Effector CD4-positive, alpha-beta T cell (primary cell): ENCODE results near the gene EIF4G3.

Source experiments
- DNase-seq: peaks from one replicate; pipeline ENCODE4 v3.0.0-alpha.2; 2020

EIF4G3 gene

DNA sequence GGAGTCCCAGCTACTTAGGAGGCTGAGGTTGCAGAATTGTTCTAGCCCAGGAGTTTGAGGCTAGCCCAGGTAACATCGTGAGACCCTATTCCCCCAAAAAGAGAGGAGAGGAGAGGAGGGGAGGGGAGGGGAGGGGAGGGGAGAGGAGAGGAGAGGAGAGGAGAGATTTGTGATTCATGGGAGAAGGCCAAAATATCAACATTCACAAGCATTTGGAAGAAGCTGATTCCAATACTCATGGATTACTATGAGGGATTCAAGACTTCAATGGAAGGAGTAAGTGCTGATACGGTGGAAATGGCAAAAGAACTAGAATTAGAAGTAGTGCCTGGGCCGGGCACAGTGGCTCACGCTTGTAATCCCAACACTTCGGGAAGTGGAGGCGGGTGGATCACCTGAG, 187.8 kb downstream of the EIF4G3 start:
- no peak for DNase-seq

DNA sequence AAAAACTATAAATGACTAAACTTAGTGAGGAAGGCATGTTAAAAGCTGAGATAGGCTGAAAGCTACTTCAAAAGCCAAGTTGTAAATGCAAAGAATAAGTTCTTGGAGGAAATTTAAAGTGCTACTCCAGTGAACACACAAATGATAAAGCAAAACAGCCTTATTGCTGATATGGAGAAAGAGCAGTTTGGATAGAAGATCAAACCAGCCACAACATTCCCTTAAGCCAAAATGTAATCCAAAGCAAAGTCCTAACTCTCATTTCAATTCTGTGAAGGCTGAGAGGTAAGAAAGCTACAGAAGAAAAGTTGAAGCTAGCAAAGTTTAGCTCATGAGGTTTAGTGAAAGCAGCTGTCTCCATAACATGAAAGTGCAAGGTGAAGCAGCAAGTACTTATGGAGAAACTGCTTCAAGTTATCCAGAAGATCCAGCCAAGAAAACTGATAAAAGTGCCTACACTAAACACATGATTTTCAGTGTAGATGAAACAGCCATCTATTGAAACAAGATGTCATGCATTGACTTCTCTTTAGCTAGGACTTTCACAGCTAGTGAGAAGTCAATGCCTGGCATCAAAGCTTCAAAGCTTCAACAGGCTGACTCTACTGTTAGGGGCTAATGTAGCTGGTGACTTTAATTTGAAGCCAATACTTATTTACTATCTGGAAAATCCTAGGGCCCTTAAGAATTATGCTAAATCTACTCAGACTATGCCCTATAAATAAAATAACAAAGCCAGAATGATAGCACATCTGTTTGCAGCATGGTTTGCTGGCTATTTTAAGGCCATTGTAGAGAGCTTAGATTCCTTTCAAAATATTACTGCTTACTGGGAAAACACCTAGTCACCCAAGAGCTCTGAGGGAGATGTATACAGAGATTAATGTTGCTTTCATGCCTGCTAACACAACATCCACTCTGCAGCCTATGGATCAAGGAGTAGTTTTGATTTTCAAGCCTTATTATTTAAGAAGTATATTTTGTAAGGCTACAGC, 188.6 kb downstream of the EIF4G3 start:
- DNase-seq: no peak

DNA sequence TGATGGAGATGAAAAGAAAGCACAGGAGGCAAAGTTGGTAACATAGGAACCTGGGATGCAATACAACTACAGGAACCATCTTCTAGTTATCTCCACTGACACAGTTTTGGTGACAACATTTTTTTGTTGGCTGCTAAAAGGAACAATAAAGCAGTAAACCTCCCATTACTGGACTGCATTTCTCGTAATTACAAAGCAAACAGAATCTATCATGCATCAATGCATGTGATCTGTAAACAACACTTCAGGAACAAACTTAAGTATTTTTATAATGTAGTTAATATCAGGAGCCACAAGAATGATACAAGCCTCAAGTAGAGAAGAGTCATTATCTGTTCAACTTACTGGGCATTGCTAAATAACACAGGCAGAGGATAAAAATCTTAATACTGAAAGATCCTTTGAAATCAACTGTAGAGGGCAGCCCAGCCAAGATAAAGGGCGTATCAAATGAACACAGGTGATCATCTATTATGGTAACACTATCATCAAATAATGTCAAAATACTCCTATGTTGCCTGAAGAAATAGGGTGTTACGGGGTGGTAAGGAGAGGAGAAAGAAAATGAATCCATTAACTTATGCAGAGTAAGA, 193.3 kb downstream of the EIF4G3 start:
- DNase-seq: no peak

DNA sequence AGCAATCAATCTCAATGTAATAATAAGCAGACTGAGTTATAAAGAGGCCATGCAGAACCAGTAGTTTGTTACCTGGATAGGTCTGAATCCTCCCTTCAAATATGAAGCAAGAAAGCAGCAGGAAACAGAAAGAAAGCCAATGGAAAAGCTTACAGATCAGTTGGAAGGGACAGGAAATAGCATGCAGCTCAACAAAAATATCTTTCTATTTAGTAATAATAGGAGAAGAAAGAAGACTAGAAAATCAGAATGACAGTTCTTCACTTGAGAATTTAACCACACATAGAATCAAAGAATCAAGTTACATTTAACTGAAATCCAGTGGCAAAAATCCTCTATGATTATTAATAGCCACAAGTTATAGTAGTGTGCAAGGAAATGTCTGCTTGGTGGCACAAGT, 194.4 kb downstream of the EIF4G3 start:
- DNase-seq: no peak

DNA sequence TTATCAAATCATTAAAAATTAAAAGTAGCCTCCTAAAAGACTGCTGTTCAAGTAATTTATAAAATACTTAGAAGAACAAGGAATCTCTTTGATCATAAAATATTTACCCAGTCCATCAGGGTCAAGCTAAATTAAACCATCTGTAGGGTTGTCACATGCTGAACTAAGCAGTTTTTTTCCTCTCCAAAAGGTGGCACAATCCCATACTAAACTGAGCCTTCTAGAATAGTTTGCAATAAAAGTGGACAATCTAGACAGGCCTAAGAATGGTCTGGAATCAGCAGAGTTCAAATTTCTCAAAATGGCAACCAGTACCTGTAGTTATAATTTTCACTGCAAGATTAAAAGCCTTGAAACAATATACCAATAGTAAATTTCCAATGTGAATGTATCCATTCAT, 194.8 kb downstream of the EIF4G3 start:
- no peak for DNase-seq

DNA sequence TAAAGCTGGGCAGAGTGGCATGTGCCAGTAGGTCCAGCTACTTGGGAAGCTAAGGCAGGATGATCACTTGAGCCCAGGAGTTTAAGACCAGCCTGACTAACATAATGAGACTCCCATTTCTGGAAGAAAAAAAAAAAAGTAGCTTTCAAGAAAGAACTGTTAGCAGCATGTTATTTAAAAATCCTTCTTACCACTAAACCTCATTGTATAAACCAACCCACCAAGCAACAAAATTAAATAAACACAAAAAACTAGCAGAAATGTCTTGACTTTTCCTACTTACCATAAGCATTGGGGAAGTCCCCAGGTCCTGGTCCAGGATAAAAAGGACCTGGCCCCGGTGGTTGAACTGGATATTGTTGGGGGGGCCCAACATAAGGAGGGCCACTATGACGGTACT, 196.6 kb downstream of the EIF4G3 start:
- no peak for DNase-seq

DNA sequence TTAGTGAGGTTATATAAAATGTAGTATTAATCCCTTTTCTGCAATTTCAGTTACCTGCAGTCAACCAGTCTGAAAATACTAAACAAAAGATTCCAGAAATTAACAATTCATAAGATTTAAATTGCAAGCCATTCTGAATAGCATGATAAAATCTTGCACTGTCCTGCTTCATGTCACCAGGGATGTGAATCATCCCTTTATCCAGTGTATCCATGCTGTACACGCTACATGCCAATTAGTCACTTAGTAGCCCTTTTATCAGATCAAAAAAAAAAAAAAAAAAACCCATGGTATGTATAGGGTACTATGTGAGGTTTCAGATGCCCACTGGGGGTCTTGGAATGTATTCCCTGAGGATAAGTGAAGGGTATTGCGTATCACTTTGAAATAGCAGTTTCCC, 198.3 kb downstream of the EIF4G3 start:
- DNase-seq: no peak

DNA sequence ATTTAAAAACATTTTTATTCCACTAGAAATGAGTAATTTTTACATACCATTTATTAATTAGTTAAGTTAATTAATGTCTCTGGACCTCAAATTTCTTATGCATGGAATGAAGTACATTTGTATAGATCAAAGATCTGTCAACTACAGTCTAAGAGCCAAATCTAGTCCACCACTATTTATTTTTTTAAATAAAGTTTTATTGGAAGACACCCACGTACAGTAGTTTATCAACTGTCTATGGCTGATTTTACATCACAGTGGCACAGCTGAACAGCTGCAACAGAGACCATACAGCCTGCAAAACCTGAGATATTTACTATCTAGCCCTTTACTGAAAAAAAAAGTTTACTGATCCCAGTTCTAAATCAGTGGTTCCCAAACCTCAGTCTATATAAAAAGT, 201.0 kb downstream of the EIF4G3 start:
- DNase-seq: no peak

DNA sequence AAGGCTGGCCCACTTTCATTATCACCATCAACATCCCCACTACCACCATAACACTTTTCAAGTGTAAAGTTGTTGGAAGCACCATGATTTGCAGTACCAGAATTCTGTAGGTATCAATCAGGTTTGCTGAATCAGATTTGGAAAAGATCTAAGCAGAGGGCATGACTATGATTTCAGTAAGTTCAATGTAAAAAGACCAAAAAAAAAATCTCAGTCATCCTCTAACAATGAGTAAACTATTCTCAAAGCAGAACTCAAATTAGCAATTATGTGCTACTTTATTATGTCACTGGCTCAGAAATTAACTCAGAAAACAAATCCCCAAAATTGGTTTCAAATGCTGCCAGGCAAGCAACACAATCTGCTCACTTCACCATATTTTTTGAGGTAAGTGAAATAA, 201.7 kb downstream of the EIF4G3 start:
- no peak for DNase-seq

DNA sequence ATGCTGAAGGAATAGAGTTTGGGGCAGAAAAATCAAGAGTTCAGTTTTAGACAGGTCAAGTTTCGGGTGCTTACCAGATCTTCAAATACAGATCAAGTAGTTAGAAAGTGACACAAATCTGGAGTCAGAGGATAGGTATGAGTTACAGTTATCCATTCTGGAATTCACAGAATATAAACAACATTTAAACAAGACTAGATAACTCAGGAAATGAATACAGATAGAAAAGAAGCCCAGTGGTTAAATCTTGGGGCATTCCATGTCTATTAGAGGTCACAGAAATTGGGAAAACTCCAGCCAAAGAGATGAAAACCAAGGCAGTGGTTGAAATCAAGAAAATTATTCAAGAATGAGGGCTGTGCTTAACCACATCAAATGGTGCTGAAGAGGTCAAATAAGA, 202.6 kb downstream of the EIF4G3 start:
- DNase-seq: no peak

DNA sequence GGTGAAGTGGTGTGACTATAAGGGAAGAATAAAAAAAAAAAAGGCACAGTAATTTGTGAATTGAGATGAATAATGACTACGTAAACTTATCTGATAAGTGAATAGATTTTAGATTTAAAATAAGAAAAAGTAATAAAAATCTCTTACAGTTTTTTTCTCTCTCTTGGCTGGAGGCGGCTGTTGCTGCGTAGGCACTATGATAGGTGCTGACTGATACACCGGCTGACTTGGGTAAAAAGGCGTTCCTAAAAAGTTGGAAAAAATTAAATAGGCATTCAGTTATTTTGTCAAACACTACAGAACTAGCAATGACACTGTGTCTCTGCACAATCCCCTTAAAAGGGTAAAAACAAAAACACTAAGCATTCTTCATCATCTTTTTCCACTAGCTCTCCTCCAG, 203.8 kb downstream of the EIF4G3 start:
- DNase-seq: no peak

DNA sequence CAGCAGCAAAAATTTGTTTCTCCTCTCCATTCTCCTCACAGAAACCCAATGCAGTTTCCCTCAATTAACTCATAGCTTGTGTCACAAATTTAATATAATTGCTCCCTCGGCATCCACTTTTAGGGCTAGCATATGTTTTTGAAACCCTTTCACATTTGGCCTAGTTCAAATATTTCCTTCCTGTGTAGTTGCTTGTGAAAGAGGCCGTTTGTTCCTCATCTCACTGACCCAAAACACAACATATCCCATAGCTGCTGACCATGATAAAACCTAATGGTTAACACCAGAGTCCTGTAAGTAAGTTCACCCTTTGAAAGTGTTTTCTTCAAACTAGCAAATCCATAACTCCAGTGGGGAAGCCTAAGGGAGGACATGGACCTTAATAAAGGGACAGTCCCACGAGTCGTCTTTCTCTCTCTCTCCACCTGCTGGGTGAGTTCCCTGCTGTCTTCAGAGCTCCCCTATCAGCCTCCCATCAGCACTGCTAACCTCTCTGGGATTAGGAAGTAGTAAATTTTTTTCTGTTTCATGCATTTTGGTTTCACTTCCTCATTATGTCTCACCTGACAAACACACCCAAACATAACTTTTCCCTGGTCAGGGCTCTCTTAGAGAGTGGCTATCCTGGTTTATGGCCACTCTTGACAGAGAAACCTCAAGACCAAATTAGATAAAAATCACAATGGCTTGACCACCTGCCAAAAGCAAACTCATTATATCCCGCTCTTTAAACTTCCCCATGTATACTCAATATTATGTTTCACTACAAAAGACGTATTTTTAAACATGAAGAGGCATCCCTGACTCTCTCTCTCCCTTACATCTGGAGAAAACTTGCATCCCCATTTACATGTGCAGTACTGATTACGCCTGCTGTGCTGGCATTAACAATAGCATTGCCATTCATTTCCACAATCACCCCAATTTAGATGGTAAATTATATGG, 211.9 kb downstream of the EIF4G3 start:
- DNase-seq: no peak

DNA sequence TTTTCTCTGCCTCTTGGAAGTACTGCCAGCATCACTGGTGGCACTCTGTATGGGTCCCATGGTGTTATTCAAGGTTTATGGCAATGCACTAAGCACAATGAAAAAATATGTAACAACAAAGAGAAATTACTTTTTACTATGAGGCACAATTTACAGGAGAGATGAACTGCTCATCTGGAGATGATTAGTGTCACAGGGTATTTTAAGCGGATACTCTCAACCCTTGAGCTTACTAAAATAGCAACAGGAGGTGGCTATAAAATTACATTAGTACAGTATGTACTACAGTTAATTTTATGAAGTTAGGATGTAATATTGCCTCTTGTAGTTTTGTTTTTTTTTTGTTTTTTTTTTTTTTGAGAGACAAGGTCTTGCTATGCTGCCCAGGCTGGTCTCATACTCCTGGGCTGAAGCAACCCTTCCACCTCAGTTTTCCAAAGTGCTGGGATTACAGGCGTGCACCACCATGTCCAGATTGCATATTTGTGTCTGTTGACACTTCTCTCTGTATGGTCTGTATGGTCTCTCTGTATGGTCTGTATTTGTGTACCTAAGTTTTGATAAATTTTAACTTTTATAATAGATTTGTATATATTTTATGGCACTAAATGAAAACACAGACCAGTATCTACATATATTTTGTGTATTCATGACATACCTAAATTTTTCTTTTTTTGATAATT, 214.0 kb downstream of the EIF4G3 start:
- no peak for DNase-seq

DNA sequence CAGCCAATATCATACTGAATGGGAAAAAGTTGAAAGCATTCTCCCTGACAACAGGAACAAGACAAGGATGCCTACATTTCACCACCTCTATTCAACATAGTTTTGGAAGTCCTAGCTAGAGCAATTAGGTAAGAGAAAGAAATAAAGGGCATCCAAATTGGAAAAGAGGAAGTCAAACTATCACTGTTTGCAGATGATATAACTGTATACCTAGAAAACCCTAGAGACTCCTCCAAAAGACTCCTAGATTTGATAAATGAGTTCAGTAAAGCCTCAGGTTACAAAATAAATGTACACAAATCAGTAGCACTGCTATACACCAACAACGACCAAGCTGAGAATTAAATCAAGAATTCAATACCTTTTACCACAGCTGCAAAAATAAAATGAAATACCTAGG, 218.3 kb downstream of the EIF4G3 start:
- no peak for DNase-seq

DNA sequence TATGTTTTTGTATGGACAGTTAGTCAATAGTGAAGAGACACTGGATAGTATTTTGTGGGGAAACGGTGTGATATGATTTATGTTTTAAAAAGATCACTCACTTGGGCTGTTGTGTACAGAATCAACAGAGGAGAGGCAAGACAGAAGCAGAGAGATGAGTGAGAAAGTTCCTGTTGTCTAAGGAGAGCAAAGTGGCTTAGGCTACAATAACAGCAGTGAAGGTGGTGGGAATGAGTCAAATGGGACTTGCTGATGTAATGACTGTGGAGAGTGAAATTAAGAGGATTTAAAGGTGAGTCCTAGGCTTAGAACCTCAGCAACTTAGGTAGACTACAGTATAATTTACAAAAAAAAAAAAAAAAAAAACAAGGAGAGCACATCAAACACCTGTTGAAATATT, 220.4 kb downstream of the EIF4G3 start:
- no peak for DNase-seq

DNA sequence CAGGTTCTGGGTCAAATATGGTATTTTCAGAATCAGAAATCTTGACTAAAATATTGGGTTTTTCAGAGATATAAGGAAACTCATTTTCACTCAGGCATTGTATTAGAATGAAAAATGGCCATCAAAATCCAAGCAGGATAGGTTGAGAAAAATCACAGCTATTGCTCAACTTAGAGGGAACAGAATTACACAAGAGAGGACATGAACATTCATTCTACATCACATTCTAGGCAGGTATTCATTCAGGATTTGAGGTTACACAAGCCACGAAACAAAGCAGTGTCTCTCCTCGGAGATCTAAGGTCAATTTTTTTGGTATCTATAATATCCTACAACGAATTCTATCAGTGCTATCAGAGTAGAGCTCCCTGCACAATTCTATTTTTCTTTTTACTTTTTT, 226.0 kb downstream of the EIF4G3 start:
- no peak for DNase-seq

DNA sequence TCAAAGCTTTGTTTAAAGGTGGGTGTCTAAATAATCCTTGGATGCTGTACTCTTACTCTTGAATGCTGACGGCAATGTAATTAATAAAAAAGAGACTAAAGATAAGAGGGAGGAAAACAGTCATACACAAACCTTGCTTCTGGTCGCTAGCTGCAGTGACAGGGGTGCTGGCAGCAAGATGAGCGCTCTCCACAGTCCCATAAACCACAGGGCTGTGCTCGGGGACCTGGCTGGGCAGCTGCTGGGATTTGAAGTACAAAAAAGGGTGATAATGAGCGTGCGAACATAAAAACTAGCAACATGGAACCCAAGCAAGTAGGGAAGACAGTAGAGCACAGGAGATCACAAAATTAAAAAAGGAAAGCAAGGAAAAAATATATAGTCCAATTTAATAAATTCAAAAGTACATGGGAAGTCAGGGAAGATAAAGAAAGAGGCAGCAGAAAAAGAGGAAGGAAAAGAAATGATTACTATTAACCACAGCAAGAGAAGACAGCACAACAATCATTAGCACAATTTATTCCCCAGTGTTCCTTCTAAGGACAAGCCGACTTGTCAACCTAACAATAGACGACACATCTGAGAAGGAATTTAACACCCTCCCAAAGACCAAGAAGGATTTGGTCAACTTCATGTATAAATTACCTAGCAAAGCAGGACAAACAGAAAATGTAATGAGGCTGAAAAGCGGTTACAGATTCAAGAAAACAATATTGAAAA, 226.7 kb downstream of the EIF4G3 start:
- no peak for DNase-seq

DNA sequence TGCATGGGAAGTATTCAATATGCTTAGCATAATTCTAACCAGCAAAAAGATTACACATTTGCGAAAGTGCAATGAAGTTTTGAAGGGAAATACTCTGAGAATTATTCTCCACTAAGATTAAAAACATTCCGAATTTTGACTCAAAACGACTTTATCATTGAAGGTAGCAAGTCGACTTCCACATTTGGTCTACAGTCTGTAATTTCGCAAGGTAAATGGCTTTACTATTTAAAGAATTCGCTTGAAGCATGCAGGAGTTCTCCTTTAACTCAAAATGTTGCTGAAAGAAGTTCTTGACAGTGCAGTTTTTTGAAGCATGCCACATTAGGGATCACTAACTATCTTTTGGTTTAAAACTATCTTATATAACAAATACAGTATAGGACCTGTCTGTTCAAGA, 228.6 kb downstream of the EIF4G3 start:
- no peak for DNase-seq

DNA sequence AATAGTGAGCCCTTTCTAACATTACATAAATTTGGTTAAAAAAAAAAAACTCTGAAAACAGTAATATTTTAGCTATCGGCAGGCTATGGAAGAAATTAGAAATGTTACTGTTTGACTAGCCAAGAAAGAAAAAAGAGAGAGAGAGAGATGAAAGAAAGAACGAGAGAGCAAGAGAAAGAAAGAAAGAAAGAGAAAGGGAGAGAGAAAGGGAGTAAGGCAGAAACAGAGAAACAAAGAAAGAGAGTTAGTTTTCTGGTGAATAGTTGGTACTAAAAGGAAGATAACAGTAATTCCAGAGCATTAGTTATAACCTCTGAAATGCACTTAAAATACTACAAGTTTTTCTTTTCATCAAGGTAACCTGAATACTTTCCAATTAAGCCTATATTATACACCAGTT, 229.3 kb downstream of the EIF4G3 start:
- no peak for DNase-seq

DNA sequence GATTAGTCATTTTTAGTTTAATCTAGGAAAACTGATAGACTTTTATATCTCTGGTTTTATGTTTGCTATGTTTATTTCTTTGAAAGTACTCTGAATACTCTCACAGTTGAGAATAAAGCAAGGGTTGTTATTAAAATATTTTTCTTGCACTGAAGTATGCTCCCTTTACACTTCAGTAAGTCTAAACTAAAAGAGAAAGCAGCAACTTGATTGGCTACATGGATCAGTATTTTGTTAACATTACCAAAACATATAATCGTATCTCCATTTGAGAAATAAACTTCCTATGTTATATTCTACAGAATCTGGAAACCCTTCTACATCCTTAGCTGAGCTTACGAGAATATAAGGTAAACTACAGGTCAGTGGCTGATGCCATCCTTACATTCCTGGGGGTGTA, 240.1 kb downstream of the EIF4G3 start:
- no peak for DNase-seq

DNA sequence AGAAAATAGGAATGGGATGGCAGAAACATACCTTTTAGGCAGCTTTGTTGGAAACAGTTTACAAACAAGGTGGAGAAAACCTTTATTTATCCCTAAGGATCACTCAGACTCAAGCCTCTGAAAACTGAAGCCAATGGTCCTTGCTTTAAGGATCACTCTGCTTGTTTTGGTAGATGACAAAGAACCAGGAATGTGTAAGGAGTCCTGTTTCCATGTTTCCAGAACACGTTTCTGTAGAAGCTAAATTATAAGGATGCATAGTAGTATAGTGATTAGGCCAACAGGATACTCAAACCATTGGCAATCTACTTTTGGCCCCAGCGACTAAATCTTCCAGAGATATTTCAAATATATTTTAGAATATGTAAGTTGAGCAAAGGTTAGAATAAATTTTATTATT, 240.5 kb downstream of the EIF4G3 start:
- no peak for DNase-seq

DNA sequence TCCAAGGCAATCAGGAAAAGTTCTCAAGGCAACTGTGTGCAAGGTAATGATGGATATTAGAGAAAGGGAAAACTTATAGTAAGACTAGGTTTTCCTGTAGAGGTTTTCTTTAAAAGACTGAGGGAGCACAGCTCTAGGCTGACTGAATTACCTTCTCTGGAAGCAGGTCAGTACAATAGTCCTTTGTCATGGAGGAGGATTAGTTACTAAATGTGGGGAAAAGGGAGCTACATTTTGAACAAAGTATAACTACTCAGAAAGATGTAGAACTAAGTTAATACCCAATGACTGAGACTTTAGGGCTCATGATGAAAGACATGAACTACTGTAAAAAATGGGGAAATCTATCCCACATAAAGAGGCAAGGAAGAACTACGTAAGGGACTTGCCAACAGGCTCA, 241.0 kb downstream of the EIF4G3 start:
- no peak for DNase-seq
